Measurements from ENCODE around the gene SEZ6. TPM values are rescaled to one million over a fixed set of nuclear protein-coding genes. Genes with fewer than 3 reads are reported as not detected.

The SEZ6 gene
- total and polyA plus RNA-seq, 10 of the 15 experiments (the other 5 are each of a cell fraction or from before 2014, with no cell fraction given) = 0.05 to 0.87 (median 0.17) TPM; not detected in 4

- 50% methylated on average over 20 of the region's 20 CpGs for WGBS (ENCODE audit: insufficient coverage, insufficient replicate concordance, low lambda C conversion rate, missing lambda C conversion rate)
- Histone ChIP-seq H3K79me2 (ENCODE audit: control insufficient read depth, insufficient read depth, low read length) (no peaks in the 10 kb centered on the region), H3K36me3 (ENCODE audit: control insufficient read depth in 2 of 2, insufficient read depth in 2 of 2, low read length in 1 of 2) (no peaks in the 10 kb centered on the region), H3K27ac (ENCODE audit: control insufficient read depth, insufficient read depth) (no peak overlapping the region), H3K27me3 (replicated peaks in 1 of 2; ENCODE audit: control insufficient read depth in 2 of 2, insufficient read depth in 2 of 2, low read length in 1 of 2) (peaks cover 4 to 18% of the 10 kb centered on the region in 2 experiments), H2AFZ (ENCODE audit: control insufficient read depth, low read depth, low read length) (no peak overlapping the region), H3K4me2 (ENCODE audit: control insufficient read depth, insufficient read depth) (no peak overlapping the region), H4K20me1 (ENCODE audit: control insufficient read depth, insufficient read depth) (no peaks in the 10 kb centered on the region), H3K4me1 (ENCODE audit: control insufficient read depth, insufficient read depth, low read length) (no peaks in the 10 kb centered on the region), H3K9me3 (replicated peaks; ENCODE audit: control insufficient read depth, insufficient read depth, low read length) (no peaks in the 10 kb centered on the region), H3K9ac (ENCODE audit: control insufficient read depth, insufficient read depth, low read length) (no peak overlapping the region), H3K4me3 (no peak overlapping the region)
- no peak for TF ChIP-seq ASH2L (IDR thresholded peaks at IDR 0.05; ENCODE audit: borderline replicate concordance, low read depth)
- no peak for TF ChIP-seq PRDM15 (CRISPR knock-in tag; IDR thresholded peaks at IDR 0.05)
- TF ChIP-seq MLLT1 (IDR thresholded peaks at IDR 0.05) = no peak
- TF ChIP-seq REST (IDR thresholded peaks at IDR 0.05; ENCODE audit: low read depth, low read length) = peak; percentile 54; the same call in 1 of the 2 replicates
- TF ChIP-seq ZNF24 (IDR thresholded peaks at IDR 0.05) = no peak
- no peak for TF ChIP-seq TBL1XR1 (IDR thresholded peaks at IDR 0.05; ENCODE audit: low read depth, low read length)
- no peak for TF ChIP-seq BMI1 (IDR thresholded peaks at IDR 0.05; ENCODE audit: borderline replicate concordance)
- TF ChIP-seq CBFB (IDR thresholded peaks at IDR 0.05; ENCODE audit: low read depth) = no peak
- intact Hi-C loops (cut with micrococcal nuclease; ENCODE audit: unreplicated experiment) = no loop called here
- ChIA-PET SMC1A (ENCODE audit: uncharacterized antibody, unreplicated experiment) (no interaction called here), RAD21 (ENCODE audit: unreplicated experiment) (no interaction called here), CTCF (no interaction called here), POLR2A (no interaction called here)
- no peak for ATAC-seq
- no peak for DNase-seq (ENCODE audit: low read depth, low spot score)
- FAIRE-seq = no peak
- BruUV-seq (replicated peaks) = no TSS peak
- in situ Hi-C loops (cut with MboI) = no loop called here
Measured at GRCh38 chr17:29004081-29004692, 1.6 kb downstream of the SEZ6 start.

All from GM12878 (cell line).